ENCODE data around the gene CDH12. TPM values are rescaled to one million over a fixed set of nuclear protein-coding genes. Genes with fewer than 3 reads are reported as not detected.

The CDH12 gene
- total and polyA plus RNA-seq, 10 of the 15 experiments (the other 5 are each of a cell fraction or from before 2014, with no cell fraction given), result 0.03 to 0.16 TPM; not detected in 8

GRCh38 chr5:22627029-22627428 lies 226.1 kb downstream of the CDH12 start:
- Histone ChIP-seq H3K79me2 (ENCODE audit: control insufficient read depth, insufficient read depth, low read length) (no peaks in the 10 kb centered on the region), H4K20me1 (ENCODE audit: control insufficient read depth, insufficient read depth) (no peaks in the 10 kb centered on the region), H3K4me3 (no peak overlapping the region), H3K27ac (ENCODE audit: control insufficient read depth, insufficient read depth) (no peak overlapping the region), H2AFZ (ENCODE audit: control insufficient read depth, low read depth, low read length) (no peak overlapping the region), H3K9ac (ENCODE audit: control insufficient read depth, insufficient read depth, low read length) (no peak overlapping the region), H3K36me3 (ENCODE audit: control insufficient read depth in 2 of 2, insufficient read depth in 2 of 2, low read length in 1 of 2) (no peaks in the 10 kb centered on the region), H3K9me3 (replicated peaks; ENCODE audit: control insufficient read depth, insufficient read depth, low read length) (no peaks in the 10 kb centered on the region), H3K4me2 (ENCODE audit: control insufficient read depth, insufficient read depth) (no peak overlapping the region), H3K27me3 (replicated peaks in 1 of 2; ENCODE audit: control insufficient read depth in 2 of 2, insufficient read depth in 2 of 2, low read length in 1 of 2) (no peaks in the 10 kb centered on the region), H3K4me1 (ENCODE audit: control insufficient read depth, insufficient read depth, low read length) (no peaks in the 10 kb centered on the region)
- ChIA-PET RAD21 (ENCODE audit: unreplicated experiment) (no interaction called here), SMC1A (ENCODE audit: uncharacterized antibody, unreplicated experiment) (no interaction called here), POLR2A (no interaction called here), CTCF (no interaction called here)
- intact Hi-C loops (cut with micrococcal nuclease; ENCODE audit: unreplicated experiment) (no loop called here), in situ Hi-C loops (cut with MboI) (no loop called here)
- FAIRE-seq, result no peak
- ATAC-seq, result no peak
- no peak for DNase-seq (ENCODE audit: low read depth, low spot score)
- no peak for TF ChIP-seq SPI1 (IDR thresholded peaks at IDR 0.05; ENCODE audit: borderline replicate concordance, insufficient read depth, low read depth, low read length)
- no peak for TF ChIP-seq NR2C1 (IDR thresholded peaks at IDR 0.05)
- TF ChIP-seq SKIL (IDR thresholded peaks at IDR 0.05; ENCODE audit: low read depth, poor library complexity, severe bottlenecking), result no peak
- no peak for TF ChIP-seq KLF5 (IDR thresholded peaks at IDR 0.05; ENCODE audit: partially characterized antibody)
- no peak for TF ChIP-seq EED (IDR thresholded peaks at IDR 0.05; ENCODE audit: low read depth)
- no peak for TF ChIP-seq ASH2L (IDR thresholded peaks at IDR 0.05; ENCODE audit: borderline replicate concordance, low read depth)
- no peak for TF ChIP-seq GATAD2B (conservative IDR thresholded peaks at IDR 0.05; ENCODE audit: low read depth)
- TF ChIP-seq SP1 (IDR thresholded peaks at IDR 0.05; ENCODE audit: low read depth, low read length), result no peak
- BruUV-seq (replicated peaks), result no TSS peak
- WGBS (ENCODE audit: insufficient coverage, insufficient replicate concordance, low lambda C conversion rate, missing lambda C conversion rate), result 8% methylated on average over 4 of the region's 4 CpGs

Measured in GM12878 (cell line).